HuH-7 (cell line): ENCODE measurements around the gene DPP6.

Experiments used
- DNase-seq: peaks from one replicate; pipeline ENCODE4 v3.0.0; 2011; ENCODE audit warnings: low spot score

DPP6 gene

DNA sequence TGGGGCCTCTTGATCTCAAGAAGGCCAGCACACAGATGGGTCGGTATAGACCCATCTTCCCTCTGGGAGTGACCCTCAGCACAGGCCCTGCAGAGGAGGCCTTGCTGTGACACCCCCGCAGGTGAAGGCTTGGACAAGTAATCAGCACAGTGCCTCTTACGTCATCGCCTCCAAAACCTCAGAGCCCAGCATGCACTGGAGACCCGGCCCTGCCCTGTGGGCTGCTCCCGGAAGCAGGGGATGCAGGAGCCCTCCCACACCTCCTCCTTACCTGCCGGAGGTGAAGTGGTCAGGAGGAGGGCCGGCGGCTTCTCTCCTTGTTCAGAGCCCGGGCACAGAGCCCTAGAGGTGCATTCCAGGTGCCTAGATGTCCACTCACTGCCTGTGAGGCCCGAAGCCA is 829.3 kb downstream of the DPP6 start:
- DNase-seq: no peak

GRCh38 chr7:154882931-154883474 is 830.8 kb downstream of the DPP6 start:
- no peak for DNase-seq

DNA sequence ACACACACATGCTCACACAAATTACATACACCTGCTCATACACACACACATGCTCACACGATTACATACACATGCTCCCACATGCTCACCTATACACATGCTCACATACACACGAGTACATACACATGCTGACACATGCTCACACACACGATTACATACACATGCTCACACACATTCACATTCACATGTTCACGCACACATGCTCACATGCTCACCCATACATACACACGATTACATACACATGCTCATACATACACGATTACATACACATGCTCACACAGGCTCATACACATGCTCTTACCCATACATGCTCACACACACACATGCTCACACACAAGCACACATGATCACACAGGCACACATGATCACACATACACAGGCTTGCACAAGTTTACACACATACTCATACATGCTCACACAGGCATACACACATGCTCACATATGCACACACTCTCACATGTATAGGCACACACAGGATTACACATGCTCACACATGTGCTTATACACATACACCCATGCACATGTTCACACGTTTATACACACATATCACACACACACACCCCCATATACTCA is 832.2 kb downstream of the DPP6 start:
- DNase-seq: no peak

DNA sequence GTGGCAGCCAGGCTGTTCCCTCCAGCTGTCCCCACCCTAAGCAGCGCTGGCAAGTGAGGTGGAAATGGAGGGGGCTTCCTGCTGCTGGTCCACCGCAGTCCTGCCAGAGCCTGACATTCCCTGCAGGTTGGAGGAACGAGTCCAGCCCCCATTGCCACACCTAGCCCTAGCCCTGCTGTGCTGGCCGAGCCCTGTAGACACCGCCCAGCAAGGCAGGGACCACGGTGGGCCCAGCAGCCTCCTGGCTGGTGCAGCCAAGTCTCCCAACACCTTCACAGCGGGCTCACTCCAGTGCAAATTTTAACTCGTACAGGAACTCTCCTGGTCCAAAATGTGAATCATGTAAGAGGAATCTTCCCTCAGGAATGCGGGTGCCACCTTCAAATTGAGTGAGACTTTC is 834.4 kb downstream of the DPP6 start:
- no peak for DNase-seq

DNA sequence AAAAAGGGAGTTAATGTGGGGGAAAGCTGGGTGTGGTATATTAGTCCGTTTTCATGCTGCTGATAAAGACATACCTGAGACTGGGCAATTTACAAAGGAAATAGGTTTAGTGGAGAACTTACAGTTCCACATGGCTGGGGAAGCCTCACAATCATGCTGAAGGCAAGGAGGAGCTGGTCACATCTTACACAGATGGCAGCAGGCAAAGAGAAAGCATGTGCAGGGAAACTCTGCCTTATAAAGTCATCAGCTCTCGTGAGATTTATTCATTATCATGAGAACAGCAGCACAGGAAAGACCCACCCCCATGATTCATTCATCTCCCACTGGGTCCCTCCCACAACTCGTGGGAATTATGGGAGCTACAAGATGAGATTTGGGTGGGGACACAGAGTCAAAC is 836.5 kb downstream of the DPP6 start:
- DNase-seq: no peak

- DNase-seq: no peak
Observed at GRCh38 chr7:154892459-154892858, 840.3 kb downstream of the DPP6 start.

- no peak for DNase-seq
Observed at GRCh38 chr7:154896076-154896475, 843.9 kb downstream of the DPP6 start.

GRCh38 chr7:154898973-154899855 is 847.0 kb downstream of the DPP6 start:
- no peak for DNase-seq

DNA sequence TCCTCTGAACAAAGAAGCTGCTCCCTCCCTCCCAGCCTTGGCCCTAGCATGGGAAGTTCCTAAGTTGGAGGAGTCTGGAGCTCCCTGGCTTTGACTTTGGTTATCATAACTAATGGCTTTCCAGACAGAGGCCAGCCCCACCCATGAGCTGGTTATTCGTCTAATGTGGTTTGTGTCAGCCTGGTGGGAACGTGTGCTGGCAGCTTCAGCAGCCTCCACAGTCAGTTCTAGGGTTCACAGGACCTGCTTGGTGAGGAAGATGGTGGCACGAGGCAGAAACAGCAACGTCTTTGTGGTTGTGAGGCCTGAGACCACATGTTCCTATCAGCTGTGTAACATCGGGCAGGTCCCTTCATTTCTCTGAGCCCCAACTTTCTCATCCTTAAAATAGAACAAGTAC is 847.7 kb downstream of the DPP6 start:
- DNase-seq: no peak

GRCh38 chr7:154902600-154903082 is 850.4 kb downstream of the DPP6 start:
- DNase-seq: no peak

DNA sequence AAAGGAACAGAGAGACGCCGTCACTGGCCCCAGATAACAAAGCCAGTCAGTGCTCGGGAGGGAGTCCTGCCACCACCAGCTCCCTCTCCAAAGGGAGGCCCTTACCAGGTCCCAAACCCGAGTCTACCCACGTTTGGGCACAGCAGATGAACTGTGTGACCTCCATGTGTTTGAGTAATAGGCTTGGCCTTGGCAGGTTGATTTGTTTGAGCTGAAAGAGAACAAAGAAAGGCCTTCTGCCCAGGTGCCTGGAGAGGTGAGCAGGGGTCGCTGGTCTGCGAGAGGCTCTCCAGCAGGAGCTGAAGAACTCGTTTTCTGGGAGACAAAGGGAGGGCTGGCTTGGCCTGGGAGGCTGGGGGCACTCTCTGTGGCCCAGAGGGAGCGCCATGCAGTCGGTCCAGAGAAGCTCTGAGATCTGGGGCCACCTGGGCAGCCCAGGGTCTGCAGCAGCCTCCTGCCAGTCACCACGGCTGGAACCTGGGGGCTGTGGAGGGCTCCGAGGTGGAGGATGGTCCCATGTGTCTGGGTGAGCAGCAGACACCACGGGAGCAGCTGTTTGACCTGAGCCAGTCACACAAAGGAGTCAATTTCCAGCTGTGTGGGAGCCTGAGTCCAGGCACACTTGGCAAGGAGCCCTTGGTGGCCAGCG is 851.0 kb downstream of the DPP6 start:
- no peak for DNase-seq

GRCh38 chr7:154905146-154905545 is 852.9 kb downstream of the DPP6 start:
- DNase-seq: no peak

DNA sequence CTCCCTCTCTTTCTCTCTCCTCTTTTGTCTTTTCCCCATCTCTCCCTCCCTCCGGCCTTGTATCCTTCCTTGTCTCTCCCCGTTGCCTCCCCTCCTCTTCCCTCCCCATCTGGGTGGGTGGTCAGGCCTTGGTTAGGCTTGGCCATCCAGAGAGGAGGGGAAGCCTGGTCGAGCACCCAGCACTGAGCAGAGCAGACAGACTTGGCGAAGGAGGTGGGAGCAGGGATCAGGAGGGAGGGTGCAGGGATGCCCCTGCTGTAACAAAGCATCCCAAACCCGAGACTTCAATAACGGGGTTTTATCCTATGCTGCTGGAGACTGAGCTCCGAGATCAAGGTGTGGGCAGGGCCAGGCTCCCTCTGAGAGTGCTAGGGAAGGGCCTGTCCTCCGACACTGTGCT is 853.4 kb downstream of the DPP6 start:
- DNase-seq: no peak

GRCh38 chr7:154906201-154906600 is 854.0 kb downstream of the DPP6 start:
- DNase-seq: no peak

DNA sequence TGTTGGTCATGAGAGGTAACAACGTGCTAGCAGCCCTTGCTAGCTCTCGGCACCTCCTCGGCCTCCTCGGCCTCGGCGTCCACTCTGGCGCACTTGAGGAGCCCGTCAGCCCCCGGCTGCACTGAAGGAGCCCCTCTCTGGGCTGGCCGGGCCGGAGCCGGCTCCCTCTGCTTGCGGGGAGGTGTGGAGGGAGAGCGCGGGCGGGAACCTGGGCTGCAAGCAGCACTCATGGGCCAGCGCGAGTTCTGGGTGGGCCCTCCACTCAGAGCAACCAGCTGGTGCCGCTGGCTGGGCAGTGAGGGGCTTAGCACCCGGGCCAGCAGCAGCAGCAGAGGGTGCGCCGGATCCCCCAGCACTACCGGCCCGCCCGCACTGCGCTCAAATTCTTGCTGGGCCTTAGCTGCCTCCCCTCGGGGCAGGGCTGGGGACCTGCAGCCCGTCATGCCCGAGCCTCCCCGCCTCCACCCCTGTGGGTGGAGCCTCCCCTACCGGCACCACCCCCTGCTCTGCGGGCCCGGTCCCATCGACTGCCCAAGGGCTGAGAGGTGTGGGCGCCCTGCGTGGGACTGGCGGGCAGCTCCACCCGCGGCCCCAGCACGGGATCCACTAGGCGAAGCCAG is 854.6 kb downstream of the DPP6 start:
- DNase-seq: no peak

GRCh38 chr7:154907651-154908620 is 855.7 kb downstream of the DPP6 start:
- no peak for DNase-seq

GRCh38 chr7:154909241-154910105 is 857.3 kb downstream of the DPP6 start:
- no peak for DNase-seq

DNA sequence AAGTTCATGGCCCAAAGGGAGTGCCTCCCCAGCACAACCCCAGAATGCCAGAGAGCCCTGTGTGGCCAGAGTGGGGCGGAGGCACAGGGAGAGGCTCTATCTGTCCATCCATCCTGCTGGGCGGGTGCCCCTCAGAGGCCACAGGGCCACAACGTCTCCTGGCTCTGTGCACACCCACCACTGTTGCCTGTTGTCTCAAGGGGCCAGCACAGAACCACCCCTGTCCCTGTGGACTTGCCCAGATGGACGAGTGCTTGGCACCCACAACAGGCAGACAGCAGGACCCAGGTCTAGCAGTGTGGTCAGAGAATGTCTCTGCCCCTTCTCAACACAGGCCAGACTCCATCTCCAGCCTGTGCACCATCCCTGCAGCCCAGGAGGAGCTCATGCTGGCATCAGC is 857.9 kb downstream of the DPP6 start:
- no peak for DNase-seq

DNA sequence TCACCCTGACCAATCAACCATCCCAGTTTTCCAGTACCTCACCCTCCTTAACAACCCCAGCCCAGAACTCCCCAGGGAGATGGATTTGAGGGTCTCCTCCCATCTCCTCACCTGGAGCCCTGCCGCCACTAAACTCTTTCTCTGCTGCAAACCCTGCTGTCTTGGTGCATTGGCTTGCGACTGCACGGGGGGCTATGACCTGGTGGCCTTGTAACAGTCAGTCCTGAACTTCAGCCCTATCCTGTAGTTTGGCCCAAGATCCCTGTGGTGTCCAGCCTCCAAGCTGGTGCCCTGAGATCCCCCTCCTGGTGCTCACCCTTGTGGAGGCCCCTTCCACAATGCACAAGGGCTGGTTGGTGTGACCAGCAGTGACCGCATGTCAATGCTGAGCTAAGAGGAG is 858.8 kb downstream of the DPP6 start:
- no peak for DNase-seq

DNA sequence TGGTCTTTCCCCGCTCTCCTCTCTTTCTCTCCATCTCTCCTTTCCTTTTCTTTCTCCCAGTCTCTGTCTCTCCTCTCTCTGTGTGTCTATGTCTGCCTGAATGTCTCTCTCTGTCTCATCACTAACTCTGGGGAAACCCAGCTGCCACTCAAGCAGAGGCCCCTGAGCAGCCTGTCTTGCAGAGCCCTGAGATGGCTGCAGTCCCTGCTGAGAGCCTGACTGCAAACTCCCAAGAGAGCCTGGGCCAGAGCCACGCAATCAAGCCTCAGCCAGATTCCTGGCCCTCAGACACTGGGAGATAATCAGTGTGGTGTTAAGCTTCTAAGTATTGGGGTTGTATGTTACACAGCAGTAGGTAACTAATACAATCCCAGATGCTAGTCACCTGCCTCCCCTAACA is 859.2 kb downstream of the DPP6 start:
- no peak for DNase-seq
